CD8-positive, alpha-beta memory T cell (primary cell): Measurements from ENCODE around the gene TMEM182. TPM values are rescaled to one million over a fixed set of nuclear protein-coding genes. Genes with fewer than 3 reads are reported as not detected.

Experiments
- CTCF ChIA-PET: fragments of 350-600 bp; sonication (Branson Sonifier 250); formaldehyde crosslinking; loops from one replicate; lab custom pipeline; 2021; ENCODE audit warnings: antibody characterized with exemption; lab: Charles Lee
- POLR2A ChIA-PET: fragments of 350-600 bp; sonication (Branson Sonifier 250); formaldehyde crosslinking; loops from one replicate; lab custom pipeline; 2021; ENCODE audit warnings: antibody characterized with exemption; lab: Charles Lee
- DNase-seq, 5 donors: peaks; one replicate each; pipeline versions ENCODE4 v3.0.0 to v3.0.0-alpha.2; 2020 to 2022; ENCODE audit warnings: mixed read lengths in 1 of 5
- H3K27ac ChIP-seq: one replicate; pipeline ENCODE4 v1.7.0; 2013; ENCODE audit warnings: low read depth, mild to moderate bottlenecking, low read length, moderate library complexity
- H3K27me3 ChIP-seq: 2 replicates; pipeline ENCODE4 v1.7.0; 2013; ENCODE audit warnings: low read length, mild to moderate bottlenecking; ENCODE audit not compliant: insufficient read depth, poor library complexity, severe bottlenecking
- H3K36me3 ChIP-seq: 2 replicates; pipeline ENCODE4 v1.7.0; 2013; ENCODE audit warnings: mild to moderate bottlenecking, low read length, moderate library complexity; ENCODE audit not compliant: insufficient read depth
- H3K4me1 ChIP-seq: 2 replicates; pipeline ENCODE4 v1.7.0; 2013; ENCODE audit warnings: mild to moderate bottlenecking, low read length, moderate library complexity; ENCODE audit not compliant: insufficient read depth
- H3K4me3 ChIP-seq: 2 replicates; pipeline ENCODE4 v1.7.0; 2013; ENCODE audit warnings: mild to moderate bottlenecking, low read length
- H3K9me3 ChIP-seq: 2 replicates; pipeline ENCODE4 v1.7.0; 2013; ENCODE audit warnings: mild to moderate bottlenecking, low read length
- H3K27ac Mint-ChIP-seq, 8 donors: one replicate each; pipeline ENCODE4 v1.8.0; 2020 to 2021; ENCODE audit warnings: mixed read lengths in 8 of 8, mild to moderate bottlenecking in 6 of 8, inconsistent platforms in 3 of 8, moderate library complexity in 3 of 8
- H3K27me3 Mint-ChIP-seq, 2 donors: one replicate each; pipeline ENCODE4 v1.8.0; 2020 to 2021; ENCODE audit warnings: mixed read lengths in 2 of 2, mild to moderate bottlenecking in 1 of 2, moderate library complexity in 1 of 2
- H3K36me3 Mint-ChIP-seq, 3 donors: one replicate each; pipeline ENCODE4 v1.8.0; 2020 to 2021; ENCODE audit warnings: mixed read lengths in 3 of 3, inconsistent platforms in 1 of 3, mild to moderate bottlenecking in 1 of 3
- H3K4me1 Mint-ChIP-seq, 3 donors: one replicate each; pipeline ENCODE4 v1.8.0; 2020 to 2021; ENCODE audit warnings: mixed read lengths in 3 of 3, inconsistent platforms in 1 of 3, mild to moderate bottlenecking in 1 of 3
- H3K4me3 Mint-ChIP-seq, 7 donors: one replicate each; pipeline ENCODE4 v1.8.0; 2020 to 2021; ENCODE audit warnings: mixed read lengths in 7 of 7, mild to moderate bottlenecking in 6 of 7, moderate library complexity in 4 of 7, inconsistent platforms in 2 of 7
- H3K9me3 Mint-ChIP-seq, 5 donors: one replicate each; pipeline ENCODE4 v1.8.0; 2020 to 2022; ENCODE audit warnings: mixed read lengths in 5 of 5, mild to moderate bottlenecking in 3 of 5, moderate library complexity in 2 of 5, inconsistent platforms in 1 of 5
- polyA plus RNA-seq: library from polyadenylated mRNA; unstranded; fragments of 300-500 nt; fragmentation: Illumina TruSeq; gene quantifications from one replicate; pipeline ENCODE4 v1.2.3, GENCODE V29; 2021
- total RNA-seq, 2 experiments: library from RNA; stranded (reverse); gene quantifications; one replicate each; pipeline ENCODE4 v1.2.3, GENCODE V29; 2021

The TMEM182 gene
- total and polyA plus RNA-seq, 3 experiments from 2014 or later = 3.8 to 4.8 (median 4.6) TPM

GRCh38 chr2:102784940-102785339, 23.1 kb downstream of the TMEM182 start:
- H3K36me3 ChIP-seq = no peaks in the 10 kb centered on the region
- no peaks in the 10 kb centered on the region for H3K9me3 Mint-ChIP-seq
- no peak overlapping the region for H3K4me3 Mint-ChIP-seq
- no peaks in the 10 kb centered on the region for H3K4me1 ChIP-seq
- H3K4me1 Mint-ChIP-seq = peaks cover 5 to 10% (median 6%) of the 10 kb centered on the region in 3 donors
- H3K27me3 ChIP-seq = no peaks in the 10 kb centered on the region
- DNase-seq = no peak
- H3K4me3 ChIP-seq = no peak overlapping the region
- H3K27me3 Mint-ChIP-seq = no peaks in the 10 kb centered on the region
- CTCF ChIA-PET = no interaction called here
- POLR2A ChIA-PET = no interaction called here
- H3K9me3 ChIP-seq = no peaks in the 10 kb centered on the region
- H3K27ac ChIP-seq = no peak overlapping the region
- H3K36me3 Mint-ChIP-seq = peaks cover 6 to 16% (median 11%) of the 10 kb centered on the region in 3 donors
- peak overlapping the region in 1 of 8 donors; percentile 44 for H3K27ac Mint-ChIP-seq

GRCh38 chr2:102788216-102788884, 26.5 kb downstream of the TMEM182 start:
- H3K4me3 Mint-ChIP-seq = no peak overlapping the region
- no peak overlapping the region for H3K27ac Mint-ChIP-seq
- Histone ChIP-seq H3K4me1 (no peaks in the 10 kb centered on the region), H3K27ac (no peak overlapping the region), H3K9me3 (no peaks in the 10 kb centered on the region), H3K36me3 (no peaks in the 10 kb centered on the region), H3K27me3 (no peaks in the 10 kb centered on the region), H3K4me3 (no peak overlapping the region)
- ChIA-PET POLR2A (no interaction called here), CTCF (no interaction called here)
- H3K4me1 Mint-ChIP-seq = no peaks in the 10 kb centered on the region
- H3K36me3 Mint-ChIP-seq = peaks cover 6 to 10% (median 8%) of the 10 kb centered on the region in 3 donors
- no peak for DNase-seq
- H3K27me3 Mint-ChIP-seq = no peaks in the 10 kb centered on the region
- H3K9me3 Mint-ChIP-seq = no peaks in the 10 kb centered on the region

GRCh38 chr2:102788885-102789260, 27.0 kb downstream of the TMEM182 start:
- Histone ChIP-seq H3K27ac (no peak overlapping the region), H3K4me3 (no peak overlapping the region), H3K27me3 (no peaks in the 10 kb centered on the region), H3K4me1 (no peaks in the 10 kb centered on the region), H3K9me3 (no peaks in the 10 kb centered on the region), H3K36me3 (no peaks in the 10 kb centered on the region)
- ChIA-PET POLR2A (no interaction called here), CTCF (no interaction called here)
- peaks cover 6 to 10% (median 8%) of the 10 kb centered on the region in 3 donors for H3K36me3 Mint-ChIP-seq
- no peak overlapping the region for H3K27ac Mint-ChIP-seq
- no peak overlapping the region for H3K4me3 Mint-ChIP-seq
- no peaks in the 10 kb centered on the region for H3K4me1 Mint-ChIP-seq
- no peak for DNase-seq
- no peaks in the 10 kb centered on the region for H3K9me3 Mint-ChIP-seq
- H3K27me3 Mint-ChIP-seq = no peaks in the 10 kb centered on the region

GRCh38 chr2:102789349-102790090, 27.7 kb downstream of the TMEM182 start:
- peaks cover 6 to 14% (median 9%) of the 10 kb centered on the region in 3 donors for H3K36me3 Mint-ChIP-seq
- no peaks in the 10 kb centered on the region for H3K4me1 Mint-ChIP-seq
- no peak overlapping the region for H3K4me3 Mint-ChIP-seq
- no peaks in the 10 kb centered on the region for H3K9me3 ChIP-seq
- ChIA-PET CTCF (no interaction called here), POLR2A (no interaction called here)
- H3K27me3 ChIP-seq = no peaks in the 10 kb centered on the region
- H3K27ac Mint-ChIP-seq = peak overlapping the region in 1 of 8 donors; percentile 24
- H3K4me3 ChIP-seq = no peak overlapping the region
- H3K4me1 ChIP-seq = no peaks in the 10 kb centered on the region
- H3K36me3 ChIP-seq = no peaks in the 10 kb centered on the region
- no peak for DNase-seq
- no peaks in the 10 kb centered on the region for H3K9me3 Mint-ChIP-seq
- H3K27ac ChIP-seq = no peak overlapping the region
- H3K27me3 Mint-ChIP-seq = no peaks in the 10 kb centered on the region

GRCh38 chr2:102790091-102790455, 28.2 kb downstream of the TMEM182 start:
- Histone ChIP-seq H3K4me1 (no peaks in the 10 kb centered on the region), H3K9me3 (no peaks in the 10 kb centered on the region), H3K27ac (no peak overlapping the region), H3K4me3 (no peak overlapping the region), H3K36me3 (no peaks in the 10 kb centered on the region), H3K27me3 (no peaks in the 10 kb centered on the region)
- H3K27ac Mint-ChIP-seq = peak overlapping the region in 1 of 8 donors; percentile 24
- H3K4me1 Mint-ChIP-seq = no peaks in the 10 kb centered on the region
- H3K27me3 Mint-ChIP-seq = no peaks in the 10 kb centered on the region
- ChIA-PET POLR2A (no interaction called here), CTCF (no interaction called here)
- H3K9me3 Mint-ChIP-seq = no peaks in the 10 kb centered on the region
- H3K4me3 Mint-ChIP-seq = no peak overlapping the region
- H3K36me3 Mint-ChIP-seq = peaks cover 6 to 14% (median 8%) of the 10 kb centered on the region in 3 donors
- DNase-seq = no peak

- H3K27me3 ChIP-seq = no peaks in the 10 kb centered on the region
- CTCF ChIA-PET = no interaction called here
- H3K27ac Mint-ChIP-seq = peak overlapping the region in 1 of 8 donors; percentile 9
- no peaks in the 10 kb centered on the region for H3K27me3 Mint-ChIP-seq
- no peaks in the 10 kb centered on the region for H3K9me3 ChIP-seq
- no peak overlapping the region for H3K27ac ChIP-seq
- peaks cover 7 to 26% (median 12%) of the 10 kb centered on the region in 3 donors for H3K36me3 Mint-ChIP-seq
- H3K9me3 Mint-ChIP-seq = peaks cover 0 to 7% (median 4%) of the 10 kb centered on the region in 5 donors
- no peaks in the 10 kb centered on the region for H3K4me1 ChIP-seq
- H3K4me1 Mint-ChIP-seq = no peaks in the 10 kb centered on the region
- H3K4me3 ChIP-seq = no peak overlapping the region
- no peak for DNase-seq
- H3K36me3 ChIP-seq = no peaks in the 10 kb centered on the region
- POLR2A ChIA-PET = no interaction called here
- H3K4me3 Mint-ChIP-seq = no peak overlapping the region
Measured at GRCh38 chr2:102792568-102793208, 30.9 kb downstream of the TMEM182 start.

GRCh38 chr2:102795641-102796040, 33.8 kb downstream of the TMEM182 start:
- Mint-ChIP-seq H3K4me3 (no peak overlapping the region), H3K9me3 (peaks cover 21 to 29% (median 25%) of the 10 kb centered on the region in 5 donors), H3K27me3 (no peaks in the 10 kb centered on the region), H3K4me1 (no peaks in the 10 kb centered on the region), H3K27ac (no peak overlapping the region), H3K36me3 (peaks cover 27 to 53% (median 37%) of the 10 kb centered on the region in 3 donors)
- H3K27me3 ChIP-seq = no peaks in the 10 kb centered on the region
- H3K27ac ChIP-seq = no peak overlapping the region
- ChIA-PET POLR2A (no interaction called here), CTCF (no interaction called here)
- no peak overlapping the region for H3K4me3 ChIP-seq
- H3K9me3 ChIP-seq = no peaks in the 10 kb centered on the region
- DNase-seq = no peak
- H3K4me1 ChIP-seq = no peaks in the 10 kb centered on the region
- H3K36me3 ChIP-seq = no peaks in the 10 kb centered on the region

- Mint-ChIP-seq H3K36me3 (peaks cover 29 to 60% (median 42%) of the 10 kb centered on the region in 3 donors), H3K4me1 (no peaks in the 10 kb centered on the region), H3K9me3 (peaks cover 28 to 36% (median 30%) of the 10 kb centered on the region in 5 donors), H3K4me3 (no peak overlapping the region), H3K27me3 (no peaks in the 10 kb centered on the region), H3K27ac (no peak overlapping the region)
- CTCF ChIA-PET = no interaction called here
- Histone ChIP-seq H3K36me3 (no peaks in the 10 kb centered on the region), H3K27ac (no peak overlapping the region), H3K4me1 (no peaks in the 10 kb centered on the region), H3K4me3 (no peak overlapping the region), H3K9me3 (peaks cover 4% of the 10 kb centered on the region), H3K27me3 (no peaks in the 10 kb centered on the region)
- DNase-seq = no peak
- POLR2A ChIA-PET = no interaction called here
Measured at GRCh38 chr2:102796337-102796736, 34.5 kb downstream of the TMEM182 start.
